Neuronal stem cell (in vitro differentiated cells): Measurements from ENCODE around the gene ADGRV1.

Source experiments
- DNase-seq: peaks from one replicate; pipeline ENCODE4 v3.0.0-alpha.2; 2013; ENCODE audit warnings: low spot score
- H2AFZ ChIP-seq: one replicate; pipeline ENCODE4 v1.6.1; 2013; ENCODE audit warnings: mild to moderate bottlenecking, low read length, inconsistent platforms
- H2AK5ac ChIP-seq: 2 replicates; pipeline ENCODE4 v1.6.1; 2013; ENCODE audit warnings: low read depth, mild to moderate bottlenecking, inconsistent platforms, low read length, moderate library complexity, mixed read lengths
- H2BK120ac ChIP-seq: 2 replicates; pipeline ENCODE4 v1.6.1; 2013; ENCODE audit warnings: low read depth, mild to moderate bottlenecking, inconsistent platforms, low read length, moderate library complexity, mixed read lengths
- H2BK12ac ChIP-seq: one replicate; pipeline ENCODE4 v1.6.1; 2013; ENCODE audit warnings: low read length, inconsistent platforms
- H2BK15ac ChIP-seq: 2 replicates; pipeline ENCODE4 v1.6.1; 2013; ENCODE audit warnings: mild to moderate bottlenecking, low read length, inconsistent platforms, mixed read lengths
- H2BK5ac ChIP-seq: one replicate; pipeline ENCODE4 v1.6.1; 2013; ENCODE audit warnings: inconsistent platforms, mild to moderate bottlenecking, low read length, moderate library complexity
- H3K14ac ChIP-seq: one replicate; pipeline ENCODE4 v1.6.1; 2013; ENCODE audit warnings: low read length, inconsistent platforms
- H3K18ac ChIP-seq: 2 replicates; pipeline ENCODE4 v1.6.1; 2013; ENCODE audit warnings: low read length, inconsistent platforms
- H3K23ac ChIP-seq: 2 replicates; pipeline ENCODE4 v1.6.1; 2013; ENCODE audit warnings: low read depth, mild to moderate bottlenecking, mixed read lengths, low read length, inconsistent platforms; ENCODE audit not compliant: poor library complexity
- H3K27ac ChIP-seq: replicated peaks from 3 replicates; pipeline ENCODE4 v1.5.1; 2013; ENCODE audit warnings: low read length, inconsistent platforms
- H3K27me3 ChIP-seq, 3 experiments: 2 replicates each; pipeline ENCODE4 v1.6.1; 2013; ENCODE audit warnings: low read length in 3 of 3, mild to moderate bottlenecking in 2 of 3, inconsistent platforms in 1 of 3, low read depth in 1 of 3, mixed read lengths in 1 of 3, moderate library complexity in 1 of 3; ENCODE audit not compliant: control insufficient read depth in 3 of 3, insufficient read depth in 3 of 3
- H3K36me3 ChIP-seq, 2 donors: replicated peaks in 1 of 2; 2 replicates each; pipeline ENCODE4 v1.6.1; 2013; ENCODE audit warnings: low read length in 2 of 2; ENCODE audit not compliant: control insufficient read depth in 2 of 2, insufficient read depth in 2 of 2
- H3K4ac ChIP-seq: 2 replicates; pipeline ENCODE4 v1.6.1; 2013; ENCODE audit warnings: inconsistent platforms, mild to moderate bottlenecking, low read length, moderate library complexity
- H3K4me1 ChIP-seq, 2 donors: 1 replicate in 1 of 2; 2 replicates in 1 of 2; pipeline ENCODE4 v1.6.1; 2013; ENCODE audit warnings: low read length in 2 of 2, low read depth in 1 of 2; ENCODE audit not compliant: control insufficient read depth in 2 of 2, insufficient read depth in 1 of 2
- H3K4me2 ChIP-seq: one replicate; pipeline ENCODE4 v1.6.1; 2013; ENCODE audit warnings: mild to moderate bottlenecking, low read length, inconsistent platforms; ENCODE audit not compliant: insufficient read depth, poor library complexity, severe bottlenecking
- H3K4me3 ChIP-seq, 2 donors: 2 replicates each; pipeline ENCODE4 v1.5.1; 2013; ENCODE audit warnings: low read length in 2 of 2, mild to moderate bottlenecking in 2 of 2, inconsistent platforms in 1 of 2, moderate library complexity in 1 of 2
- H3K79me1 ChIP-seq: one replicate; pipeline ENCODE4 v1.6.1; 2013; ENCODE audit warnings: low read depth, mild to moderate bottlenecking, inconsistent platforms, low read length, moderate library complexity
- H3K9ac ChIP-seq: one replicate; pipeline ENCODE4 v1.6.1; 2013; ENCODE audit warnings: mild to moderate bottlenecking, low read depth, low read length, inconsistent platforms; ENCODE audit not compliant: poor library complexity
- H3K9me3 ChIP-seq, 2 donors: replicated peaks in 1 of 2; 2 replicates each; pipeline versions ENCODE3 to v1.6.1; 2013; ENCODE audit warnings: low read length in 2 of 2, mild to moderate bottlenecking in 2 of 2, inconsistent platforms in 1 of 2, low read depth in 1 of 2, mixed read lengths in 1 of 2, moderate library complexity in 1 of 2; ENCODE audit not compliant: control insufficient read depth in 2 of 2, insufficient read depth in 1 of 2
- H4K8ac ChIP-seq: one replicate; pipeline ENCODE4 v1.6.1; 2013; ENCODE audit warnings: low read depth, mild to moderate bottlenecking, inconsistent platforms, low read length, moderate library complexity
- H4K91ac ChIP-seq: one replicate; pipeline ENCODE4 v1.6.1; 2013; ENCODE audit warnings: low read length, low read depth, mild to moderate bottlenecking, inconsistent platforms; ENCODE audit not compliant: poor library complexity
- WGBS, 2 donors: extraction: QIAGEN DNeasy Blood & Tissue Kit; methylation state at CpG; one replicate each; pipeline ENCODE4 v1.1.7; 2013; ENCODE audit warnings: missing lambda C conversion rate in 2 of 2, mixed read lengths in 1 of 2; ENCODE audit not compliant: insufficient read length in 2 of 2, insufficient replicate concordance in 1 of 2; ENCODE audit errors: extremely low coverage in 2 of 2; 5-methylcytosine and 5-hydroxymethylcytosine counted together

The ADGRV1 gene

DNA sequence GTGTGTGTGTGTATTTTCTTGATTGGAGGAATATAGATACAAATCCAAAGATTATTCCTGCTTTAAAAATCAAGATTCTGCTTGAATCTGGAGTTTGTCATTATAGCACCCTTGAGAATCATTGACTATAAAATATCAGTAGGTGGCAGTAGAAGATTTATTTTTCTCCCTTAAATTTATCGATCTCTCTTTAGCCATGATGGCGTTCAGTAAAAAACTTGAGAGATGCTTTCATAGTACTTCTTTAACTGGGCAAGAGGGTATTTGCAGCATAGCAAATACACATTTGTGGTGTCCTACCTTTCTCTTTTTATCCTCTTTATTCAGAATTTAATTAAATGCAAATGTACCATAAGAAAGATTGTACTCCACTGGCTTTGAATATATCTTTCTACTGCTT, 307.7 kb downstream of the ADGRV1 start:
- Histone ChIP-seq H3K4me1 (no peaks in the 10 kb centered on the region), H2BK12ac (no peak overlapping the region), H2AFZ (peak overlapping the region; percentile 36), H4K8ac (no peak overlapping the region), H3K9me3 (no peaks in the 10 kb centered on the region), H3K9ac (no peak overlapping the region), H2BK5ac (no peak overlapping the region), H3K36me3 (peaks cover 0 to 17% of the 10 kb centered on the region in 2 donors), H3K4ac (no peak overlapping the region), H3K23ac (no peak overlapping the region), H2BK15ac (no peak overlapping the region), H3K4me2 (no peak overlapping the region), H3K4me3 (no peak overlapping the region), H3K27me3 (no peaks in the 10 kb centered on the region), H4K91ac (no peak overlapping the region), H3K27ac (no peak overlapping the region), H2BK120ac (no peak overlapping the region), H2AK5ac (no peak overlapping the region), H3K79me1 (no peaks in the 10 kb centered on the region), H3K14ac (no peak overlapping the region), H3K18ac (no peak overlapping the region)
- WGBS, 2 donors, result no CpG with 5 or more reads among the region's 2 CpGs
- DNase-seq, result no peak

DNA sequence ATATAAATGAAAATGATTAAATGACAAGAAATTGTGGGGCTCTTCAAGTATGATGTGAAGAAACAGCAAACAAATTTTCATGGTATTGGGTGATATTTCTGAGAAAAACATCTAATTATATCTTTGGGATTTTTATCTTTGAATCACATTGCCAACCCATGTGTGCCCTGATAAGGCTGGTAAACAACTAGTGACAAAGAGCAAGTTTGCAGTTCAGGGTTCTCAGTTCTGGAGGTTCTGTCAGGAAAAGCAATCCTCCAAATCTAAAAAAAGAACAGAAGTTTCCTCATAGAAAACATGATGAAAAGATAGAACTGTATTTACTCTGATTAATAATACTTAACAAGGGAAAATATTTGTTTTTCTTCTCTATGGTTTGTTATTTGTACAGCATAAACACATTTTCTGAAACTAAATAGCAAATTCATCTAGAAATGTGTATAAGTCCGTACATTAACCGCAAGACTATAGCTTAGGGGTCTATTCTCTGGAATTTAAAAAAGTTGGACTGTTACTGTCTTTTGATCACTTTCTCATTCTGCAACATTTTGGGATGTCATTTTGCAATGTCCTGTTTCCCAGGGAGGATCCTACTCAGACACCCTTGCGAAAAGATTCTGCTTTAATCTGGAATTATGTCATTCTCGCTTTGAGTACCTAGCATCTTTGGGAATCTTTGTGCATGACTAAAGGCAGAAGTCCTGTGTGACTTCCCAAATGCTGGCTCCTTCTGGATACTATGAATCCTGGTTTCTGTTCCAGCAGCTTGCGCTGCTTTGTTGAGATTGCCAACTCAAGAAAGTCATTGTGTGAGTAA, 308.5 kb downstream of the ADGRV1 start:
- H3K18ac ChIP-seq, result no peak overlapping the region
- no peaks in the 10 kb centered on the region for H3K79me1 ChIP-seq
- H3K4me1 ChIP-seq, result no peaks in the 10 kb centered on the region
- no peak overlapping the region for H3K4me2 ChIP-seq
- H3K9ac ChIP-seq, result no peak overlapping the region
- H3K14ac ChIP-seq, result no peak overlapping the region
- H2BK5ac ChIP-seq, result no peak overlapping the region
- H2AK5ac ChIP-seq, result no peak overlapping the region
- no peak overlapping the region for H4K91ac ChIP-seq
- H2BK15ac ChIP-seq, result no peak overlapping the region
- WGBS, 2 donors, result no CpG with 5 or more reads among the region's 5 CpGs
- no peak overlapping the region for H2BK120ac ChIP-seq
- H3K9me3 ChIP-seq, result no peaks in the 10 kb centered on the region
- no peak overlapping the region for H3K4ac ChIP-seq
- H3K27me3 ChIP-seq, result no peaks in the 10 kb centered on the region
- H3K27ac ChIP-seq, result no peak overlapping the region
- H3K36me3 ChIP-seq, result peaks cover 0 to 17% of the 10 kb centered on the region in 2 donors
- no peak overlapping the region for H2AFZ ChIP-seq
- no peak for DNase-seq
- H3K23ac ChIP-seq, result no peak overlapping the region
- H2BK12ac ChIP-seq, result no peak overlapping the region
- no peak overlapping the region for H4K8ac ChIP-seq
- H3K4me3 ChIP-seq, result no peak overlapping the region

DNA sequence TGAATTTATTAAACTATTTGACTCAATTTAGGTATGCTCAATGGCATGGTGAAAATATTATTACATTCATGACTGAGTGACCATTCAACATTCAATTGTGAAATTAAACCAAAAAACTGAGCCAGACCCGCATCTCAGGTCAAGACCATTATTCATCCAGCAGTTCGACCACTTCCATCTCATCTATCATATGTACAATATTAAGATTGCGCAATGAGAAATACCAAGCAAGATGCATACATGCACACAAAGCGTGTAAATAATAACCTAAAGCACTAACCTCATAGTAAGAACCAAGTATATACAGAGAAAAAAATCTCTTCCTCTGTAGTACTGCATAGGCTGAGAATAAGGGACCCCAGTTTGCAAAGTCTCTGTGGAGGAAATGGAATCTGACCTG, 310.2 kb downstream of the ADGRV1 start:
- Histone ChIP-seq H3K9ac (no peak overlapping the region), H2BK12ac (no peak overlapping the region), H2BK120ac (no peak overlapping the region), H3K4me1 (no peaks in the 10 kb centered on the region), H3K27me3 (no peaks in the 10 kb centered on the region), H3K18ac (no peak overlapping the region), H2BK15ac (no peak overlapping the region), H4K91ac (no peak overlapping the region), H4K8ac (no peak overlapping the region), H3K23ac (no peak overlapping the region), H3K9me3 (no peaks in the 10 kb centered on the region), H3K4me3 (no peak overlapping the region), H3K79me1 (no peaks in the 10 kb centered on the region), H2AK5ac (no peak overlapping the region), H3K4ac (no peak overlapping the region), H2AFZ (no peak overlapping the region), H3K36me3 (peaks cover 0 to 10% of the 10 kb centered on the region in 2 donors), H3K27ac (no peak overlapping the region), H3K4me2 (no peak overlapping the region), H2BK5ac (no peak overlapping the region), H3K14ac (no peak overlapping the region)
- no CpG with 5 or more reads among the region's 4 CpGs for WGBS, 2 donors
- no peak for DNase-seq

DNA sequence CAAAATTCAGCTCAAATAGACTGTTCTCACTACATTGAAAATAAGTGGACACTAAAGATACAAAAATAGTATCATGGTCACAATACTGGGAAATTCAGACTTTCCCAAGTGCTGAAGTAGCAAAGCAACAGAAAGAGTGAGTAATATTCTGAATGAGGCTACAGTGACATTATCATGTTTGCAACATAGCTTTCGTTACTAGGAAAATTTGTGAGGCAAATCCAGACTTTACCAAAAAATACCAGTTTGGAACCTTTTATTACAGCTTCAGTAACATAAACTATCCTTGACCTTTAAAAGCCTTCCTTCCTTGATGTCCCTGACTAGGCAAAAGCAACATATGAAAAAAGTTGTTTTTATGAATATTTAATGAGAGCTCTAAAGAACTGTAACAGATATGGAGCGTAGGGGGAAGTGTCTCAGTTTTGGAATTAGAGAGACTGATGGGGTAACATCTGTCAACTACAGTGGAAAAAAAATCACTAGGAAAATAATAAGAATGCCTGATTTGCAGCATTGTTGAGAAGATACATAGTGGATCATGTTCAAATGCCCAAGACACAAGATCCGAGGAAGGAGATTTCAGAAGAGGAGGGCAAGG, 312.9 kb downstream of the ADGRV1 start:
- H3K27ac ChIP-seq, result no peak overlapping the region
- no peaks in the 10 kb centered on the region for H3K9me3 ChIP-seq
- peaks cover 0 to 8% of the 10 kb centered on the region in 2 donors for H3K36me3 ChIP-seq
- no peak overlapping the region for H3K4me2 ChIP-seq
- H4K91ac ChIP-seq, result no peak overlapping the region
- no peak overlapping the region for H3K4ac ChIP-seq
- no peak overlapping the region for H3K14ac ChIP-seq
- H2BK5ac ChIP-seq, result no peak overlapping the region
- no peak overlapping the region for H3K23ac ChIP-seq
- H4K8ac ChIP-seq, result no peak overlapping the region
- no peak overlapping the region for H2BK120ac ChIP-seq
- H3K4me3 ChIP-seq, result no peak overlapping the region
- no peak overlapping the region for H2AK5ac ChIP-seq
- no peak overlapping the region for H3K18ac ChIP-seq
- H3K79me1 ChIP-seq, result no peaks in the 10 kb centered on the region
- H2BK12ac ChIP-seq, result no peak overlapping the region
- H2AFZ ChIP-seq, result no peak overlapping the region
- H3K27me3 ChIP-seq, result no peaks in the 10 kb centered on the region
- no peak overlapping the region for H2BK15ac ChIP-seq
- DNase-seq, result no peak
- no CpG with 5 or more reads among the region's 3 CpGs for WGBS, 2 donors
- H3K4me1 ChIP-seq, result peaks cover 3 to 7% of the 10 kb centered on the region in 2 donors
- no peak overlapping the region for H3K9ac ChIP-seq
